GM23248 (cell line): Measurements from ENCODE around the gene PSMF1.

Source experiments
- EZH2 ChIP-seq: fragments of 200-600 bp; sonication (generic); IDR thresholded peaks from 2 replicates; pipeline ENCODE4 v1.6.1; 2018; ENCODE audit warnings: antibody characterized with exemption, mild to moderate bottlenecking; ENCODE audit not compliant: insufficient read depth, poor library complexity, severe bottlenecking
- EZH2phosphoT487 ChIP-seq: fragments of 200-600 bp; sonication (generic); IDR thresholded peaks from 2 replicates; pipeline ENCODE4 v1.6.1; 2018; ENCODE audit warnings: antibody characterized with exemption, moderate library complexity, mild to moderate bottlenecking, low read depth; ENCODE audit not compliant: insufficient read depth

- no peak for TF ChIP-seq EZH2
- TF ChIP-seq EZH2phosphoT487: no peak
These were observed 18.8 kb downstream of the PSMF1 start for GRCh38 chr20:1137236-1137635.
